ENCODE measurements around the gene ZSCAN18.

DNA sequence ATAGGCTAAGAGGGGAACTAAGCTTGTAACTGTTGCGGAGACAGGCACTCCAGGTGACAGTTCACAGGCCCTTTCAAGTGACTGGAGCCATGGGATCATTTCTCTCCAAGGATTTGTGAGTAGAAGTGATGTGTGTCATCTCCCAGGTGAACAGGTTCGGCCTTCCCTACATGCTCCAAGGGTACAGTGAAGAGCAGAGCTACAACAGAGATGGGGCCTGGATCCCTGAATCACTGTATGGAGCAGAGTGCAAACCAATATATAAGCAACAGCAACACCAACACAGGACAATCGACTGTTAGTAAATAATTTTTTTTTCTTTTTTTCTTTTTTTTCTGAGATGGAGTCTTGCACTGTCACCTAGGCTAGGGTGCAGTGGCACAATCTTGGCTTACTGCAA, 15.0 kb downstream of the ZSCAN18 start:
- TF ChIP-seq EZH2 (IDR thresholded peaks at IDR 0.05; ENCODE audit: borderline replicate concordance, insufficient read depth, low read length, poor library complexity, severe bottlenecking) (no peak), EP300 (conservative IDR thresholded peaks at IDR 0.05; ENCODE audit: poor library complexity, severe bottlenecking) (no peak), SMC3 (conservative IDR thresholded peaks at IDR 0.05; ENCODE audit: poor library complexity) (no peak), RAD21 (conservative IDR thresholded peaks at IDR 0.05) (no peak), POLR2AphosphoS5 (IDR thresholded peaks at IDR 0.05) (no peak)
- TF ChIP-seq, protein P1, sequence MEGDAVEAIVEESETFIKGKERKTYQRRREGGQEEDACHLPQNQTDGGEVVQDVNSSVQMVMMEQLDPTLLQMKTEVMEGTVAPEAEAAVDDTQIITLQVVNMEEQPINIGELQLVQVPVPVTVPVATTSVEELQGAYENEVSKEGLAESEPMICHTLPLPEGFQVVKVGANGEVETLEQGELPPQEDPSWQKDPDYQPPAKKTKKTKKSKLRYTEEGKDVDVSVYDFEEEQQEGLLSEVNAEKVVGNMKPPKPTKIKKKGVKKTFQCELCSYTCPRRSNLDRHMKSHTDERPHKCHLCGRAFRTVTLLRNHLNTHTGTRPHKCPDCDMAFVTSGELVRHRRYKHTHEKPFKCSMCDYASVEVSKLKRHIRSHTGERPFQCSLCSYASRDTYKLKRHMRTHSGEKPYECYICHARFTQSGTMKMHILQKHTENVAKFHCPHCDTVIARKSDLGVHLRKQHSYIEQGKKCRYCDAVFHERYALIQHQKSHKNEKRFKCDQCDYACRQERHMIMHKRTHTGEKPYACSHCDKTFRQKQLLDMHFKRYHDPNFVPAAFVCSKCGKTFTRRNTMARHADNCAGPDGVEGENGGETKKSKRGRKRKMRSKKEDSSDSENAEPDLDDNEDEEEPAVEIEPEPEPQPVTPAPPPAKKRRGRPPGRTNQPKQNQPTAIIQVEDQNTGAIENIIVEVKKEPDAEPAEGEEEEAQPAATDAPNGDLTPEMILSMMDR (IDR thresholded peaks at IDR 0.05; ENCODE audit: poor library complexity, severe bottlenecking) = no peak
- TF ChIP-seq, protein P2, sequence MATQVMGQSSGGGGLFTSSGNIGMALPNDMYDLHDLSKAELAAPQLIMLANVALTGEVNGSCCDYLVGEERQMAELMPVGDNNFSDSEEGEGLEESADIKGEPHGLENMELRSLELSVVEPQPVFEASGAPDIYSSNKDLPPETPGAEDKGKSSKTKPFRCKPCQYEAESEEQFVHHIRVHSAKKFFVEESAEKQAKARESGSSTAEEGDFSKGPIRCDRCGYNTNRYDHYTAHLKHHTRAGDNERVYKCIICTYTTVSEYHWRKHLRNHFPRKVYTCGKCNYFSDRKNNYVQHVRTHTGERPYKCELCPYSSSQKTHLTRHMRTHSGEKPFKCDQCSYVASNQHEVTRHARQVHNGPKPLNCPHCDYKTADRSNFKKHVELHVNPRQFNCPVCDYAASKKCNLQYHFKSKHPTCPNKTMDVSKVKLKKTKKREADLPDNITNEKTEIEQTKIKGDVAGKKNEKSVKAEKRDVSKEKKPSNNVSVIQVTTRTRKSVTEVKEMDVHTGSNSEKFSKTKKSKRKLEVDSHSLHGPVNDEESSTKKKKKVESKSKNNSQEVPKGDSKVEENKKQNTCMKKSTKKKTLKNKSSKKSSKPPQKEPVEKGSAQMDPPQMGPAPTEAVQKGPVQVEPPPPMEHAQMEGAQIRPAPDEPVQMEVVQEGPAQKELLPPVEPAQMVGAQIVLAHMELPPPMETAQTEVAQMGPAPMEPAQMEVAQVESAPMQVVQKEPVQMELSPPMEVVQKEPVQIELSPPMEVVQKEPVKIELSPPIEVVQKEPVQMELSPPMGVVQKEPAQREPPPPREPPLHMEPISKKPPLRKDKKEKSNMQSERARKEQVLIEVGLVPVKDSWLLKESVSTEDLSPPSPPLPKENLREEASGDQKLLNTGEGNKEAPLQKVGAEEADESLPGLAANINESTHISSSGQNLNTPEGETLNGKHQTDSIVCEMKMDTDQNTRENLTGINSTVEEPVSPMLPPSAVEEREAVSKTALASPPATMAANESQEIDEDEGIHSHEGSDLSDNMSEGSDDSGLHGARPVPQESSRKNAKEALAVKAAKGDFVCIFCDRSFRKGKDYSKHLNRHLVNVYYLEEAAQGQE (IDR thresholded peaks at IDR 0.05; ENCODE audit: borderline replicate concordance) = no peak

Measured in neural cell (in vitro differentiated cells).